Dendritic cell treated with granulocyte-macrophage colony-stimulating factor and Interleukin-4, amounts not matched to agents 40 ng/mL and 50 ng/mL, for 4 days (primary cell): ENCODE results near the gene CCDC102A.
A peak's percentile ranks its signal among the peaks of the same experiment; 100 is the strongest.

Experiments
- H3K27ac Mint-ChIP-seq: one replicate; pipeline ENCODE4 v1.8.0; 2022; ENCODE audit warnings: mild to moderate bottlenecking, mixed read lengths
- H3K27me3 Mint-ChIP-seq: one replicate; pipeline ENCODE4 v1.8.0; 2022; ENCODE audit warnings: mild to moderate bottlenecking, mixed read lengths
- H3K36me3 Mint-ChIP-seq: one replicate; pipeline ENCODE4 v1.8.0; 2022; ENCODE audit warnings: low read depth, mixed read lengths
- H3K4me1 Mint-ChIP-seq: one replicate; pipeline ENCODE4 v1.8.0; 2022; ENCODE audit warnings: low read depth, mixed read lengths
- H3K4me3 Mint-ChIP-seq: one replicate; pipeline ENCODE4 v1.8.0; 2022; ENCODE audit warnings: mild to moderate bottlenecking, moderate library complexity, mixed read lengths
- H3K9me3 Mint-ChIP-seq: one replicate; pipeline ENCODE4 v1.8.0; 2022; ENCODE audit warnings: mixed read lengths
- intact Hi-C: fragments of 100-400 bp; cut with micrococcal nuclease; formaldehyde crosslinking; loops from one replicate; pipeline ENCODE4 v1.15.0; 2022

CCDC102A gene

GRCh38 chr16:57483725-57484514 lies 52.5 kb downstream of the CCDC102A start:
- intact Hi-C loops: no loop called here
- Mint-ChIP-seq H3K9me3 (no peaks in the 10 kb centered on the region), H3K4me3 (no peak overlapping the region), H3K4me1 (peaks cover 26% of the 10 kb centered on the region), H3K27me3 (peaks cover 63% of the 10 kb centered on the region), H3K36me3 (no peaks in the 10 kb centered on the region), H3K27ac (no peak overlapping the region)

GRCh38 chr16:57482845-57483545 lies 53.4 kb downstream of the CCDC102A start:
- no peaks in the 10 kb centered on the region for H3K36me3 Mint-ChIP-seq
- intact Hi-C loops: no loop called here
- H3K4me3 Mint-ChIP-seq: no peak overlapping the region
- peaks cover 72% of the 10 kb centered on the region for H3K27me3 Mint-ChIP-seq
- H3K27ac Mint-ChIP-seq: no peak overlapping the region
- H3K4me1 Mint-ChIP-seq: peaks cover 31% of the 10 kb centered on the region
- no peaks in the 10 kb centered on the region for H3K9me3 Mint-ChIP-seq

GRCh38 chr16:57481421-57481820 lies 55.0 kb downstream of the CCDC102A start:
- H3K27ac Mint-ChIP-seq: no peak overlapping the region

DNA sequence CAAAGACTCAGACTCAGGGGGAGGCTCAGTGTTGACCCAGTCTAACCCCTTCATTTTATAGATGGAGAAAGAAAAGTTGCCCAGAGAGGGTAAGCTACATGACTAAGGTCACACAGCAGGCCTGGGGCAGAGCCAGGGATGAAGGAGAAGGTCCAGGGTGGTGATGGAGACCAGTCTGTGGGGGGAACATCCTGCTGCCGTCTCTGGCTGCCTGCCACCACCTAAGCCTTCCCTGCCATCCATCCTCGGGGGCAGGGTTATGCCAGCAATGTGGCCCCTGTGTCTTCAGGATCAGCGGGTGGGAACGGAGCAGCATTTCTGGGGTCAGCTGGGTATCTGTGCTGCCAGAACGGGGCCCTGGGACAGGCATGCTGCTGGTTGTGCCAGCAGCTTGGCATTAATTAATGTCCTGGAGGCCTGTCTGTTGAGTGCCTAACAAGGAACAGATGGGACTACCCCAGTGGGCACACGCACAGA lies 55.6 kb downstream of the CCDC102A start:
- H3K4me3 Mint-ChIP-seq: no peak overlapping the region
- H3K27ac Mint-ChIP-seq: no peak overlapping the region
- H3K27me3 Mint-ChIP-seq: peaks cover 83% of the 10 kb centered on the region
- intact Hi-C loops: no loop called here
- no peaks in the 10 kb centered on the region for H3K36me3 Mint-ChIP-seq
- H3K4me1 Mint-ChIP-seq: peaks cover 24% of the 10 kb centered on the region
- H3K9me3 Mint-ChIP-seq: no peaks in the 10 kb centered on the region

More at GRCh38 chr16:57481421-57481820, 55.0 kb downstream of the CCDC102A start:
- no peak overlapping the region for H3K4me3 Mint-ChIP-seq
- peaks cover 25% of the 10 kb centered on the region for H3K4me1 Mint-ChIP-seq
- no peaks in the 10 kb centered on the region for H3K9me3 Mint-ChIP-seq
- H3K36me3 Mint-ChIP-seq: no peaks in the 10 kb centered on the region
- H3K27me3 Mint-ChIP-seq: peaks cover 79% of the 10 kb centered on the region
- intact Hi-C loops: no loop called here

GRCh38 chr16:57479976-57480753 lies 56.2 kb downstream of the CCDC102A start:
- H3K4me3 Mint-ChIP-seq: no peak overlapping the region
- H3K36me3 Mint-ChIP-seq: no peaks in the 10 kb centered on the region
- H3K27ac Mint-ChIP-seq: no peak overlapping the region
- peaks cover 21% of the 10 kb centered on the region for H3K4me1 Mint-ChIP-seq
- H3K27me3 Mint-ChIP-seq: peaks cover 82% of the 10 kb centered on the region
- no peaks in the 10 kb centered on the region for H3K9me3 Mint-ChIP-seq
- intact Hi-C loops: no loop called here

DNA sequence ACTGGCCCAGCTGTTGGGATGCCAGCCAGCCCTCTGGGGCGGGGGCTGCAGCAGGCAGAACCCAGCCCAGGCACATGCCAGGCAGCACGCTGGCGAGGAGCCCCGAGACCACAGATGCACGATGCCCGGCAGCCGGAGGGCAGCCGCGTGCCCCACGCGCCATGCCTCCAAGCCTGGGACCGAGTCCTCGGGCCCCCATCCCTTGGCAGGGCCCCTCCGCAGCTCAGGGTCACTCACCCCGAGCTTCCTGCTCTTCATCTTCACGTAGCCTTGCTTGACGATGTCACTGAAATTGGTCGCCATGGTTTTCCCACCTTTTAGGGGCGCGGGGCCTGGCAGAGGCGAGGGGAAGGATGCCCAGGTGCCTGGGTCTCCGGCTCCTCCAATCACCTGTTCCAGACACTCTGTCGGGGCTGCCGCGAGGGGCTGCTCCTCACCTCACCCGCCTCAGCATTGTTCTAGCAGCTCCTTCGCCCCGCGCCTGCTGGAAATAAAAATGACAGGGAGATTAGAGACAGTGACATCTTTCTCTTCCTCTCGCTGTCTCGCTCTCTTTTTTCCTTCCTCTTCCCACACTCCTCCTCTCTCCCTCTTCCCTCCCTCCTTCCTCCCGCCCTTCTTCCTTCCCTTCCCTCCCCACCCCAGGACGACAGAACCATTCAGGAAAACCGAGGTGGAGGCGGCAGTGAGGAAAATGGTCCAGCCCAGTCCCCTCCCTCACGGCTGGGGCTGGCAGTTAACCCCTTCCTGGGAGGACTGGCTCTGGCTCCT lies 57.0 kb downstream of the CCDC102A start:
- Mint-ChIP-seq H3K4me3 (peak overlapping the region; percentile 4), H3K9me3 (no peaks in the 10 kb centered on the region), H3K4me1 (peaks cover 20% of the 10 kb centered on the region), H3K36me3 (no peaks in the 10 kb centered on the region), H3K27me3 (peaks cover 80% of the 10 kb centered on the region), H3K27ac (no peak overlapping the region)
- intact Hi-C loops: no loop called here

GRCh38 chr16:57478396-57479204 lies 57.8 kb downstream of the CCDC102A start:
- H3K27me3 Mint-ChIP-seq: peaks cover 74% of the 10 kb centered on the region
- H3K9me3 Mint-ChIP-seq: no peaks in the 10 kb centered on the region
- intact Hi-C loops: no loop called here
- H3K36me3 Mint-ChIP-seq: no peaks in the 10 kb centered on the region
- H3K4me1 Mint-ChIP-seq: peaks cover 20% of the 10 kb centered on the region
- H3K27ac Mint-ChIP-seq: no peak overlapping the region
- H3K4me3 Mint-ChIP-seq: no peak overlapping the region

GRCh38 chr16:57477531-57478202 lies 58.7 kb downstream of the CCDC102A start:
- Mint-ChIP-seq H3K27me3 (peaks cover 74% of the 10 kb centered on the region), H3K9me3 (no peaks in the 10 kb centered on the region), H3K4me3 (no peak overlapping the region), H3K36me3 (no peaks in the 10 kb centered on the region), H3K27ac (no peak overlapping the region), H3K4me1 (peaks cover 24% of the 10 kb centered on the region)
- intact Hi-C loops: no loop called here

DNA sequence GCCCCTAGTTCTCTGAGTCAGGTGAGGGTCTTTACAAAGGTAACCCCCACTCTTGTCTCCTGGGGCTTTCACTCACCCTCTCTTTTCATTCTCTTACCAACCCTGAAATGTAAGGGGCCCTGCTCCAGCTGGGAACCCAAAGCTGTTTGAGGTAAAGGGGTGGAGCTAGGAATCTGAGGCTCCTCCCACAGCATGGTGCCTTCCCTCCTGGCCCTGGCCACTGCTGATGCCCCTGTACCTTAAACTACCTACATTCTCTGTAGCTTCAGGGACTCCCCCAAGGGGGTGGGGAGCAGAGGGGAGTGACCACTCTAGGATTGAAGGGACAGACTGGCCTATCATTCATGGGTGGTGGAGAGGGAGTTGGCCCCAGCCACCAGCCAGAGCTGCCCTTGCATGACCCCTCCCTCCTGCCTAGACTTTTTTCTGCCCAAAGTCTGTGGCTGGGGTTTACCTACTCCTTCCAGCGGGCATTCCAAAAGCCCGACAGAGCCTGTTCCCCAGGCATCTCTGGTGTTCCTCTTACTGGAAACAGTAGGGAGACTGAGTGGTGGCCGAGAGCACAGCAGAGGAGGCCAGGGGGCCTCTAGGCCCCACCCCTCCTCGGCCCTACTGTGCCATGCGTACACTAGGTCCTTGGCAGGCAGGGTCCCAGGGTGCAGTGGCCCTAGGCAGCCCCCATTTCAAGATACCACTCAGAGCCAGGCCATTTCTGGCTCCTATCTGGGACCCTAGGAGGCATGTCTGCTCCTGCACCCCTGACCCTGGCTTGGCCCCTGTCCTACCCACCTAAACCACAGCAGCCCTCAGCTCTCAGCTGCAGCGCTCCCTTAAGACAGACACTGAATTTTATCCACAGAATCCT lies 59.6 kb downstream of the CCDC102A start:
- no peak overlapping the region for H3K4me3 Mint-ChIP-seq
- H3K27me3 Mint-ChIP-seq: peaks cover 67% of the 10 kb centered on the region
- no peak overlapping the region for H3K27ac Mint-ChIP-seq
- H3K9me3 Mint-ChIP-seq: no peaks in the 10 kb centered on the region
- H3K36me3 Mint-ChIP-seq: peaks cover 8% of the 10 kb centered on the region
- peaks cover 33% of the 10 kb centered on the region for H3K4me1 Mint-ChIP-seq
- intact Hi-C loops: no loop called here

DNA sequence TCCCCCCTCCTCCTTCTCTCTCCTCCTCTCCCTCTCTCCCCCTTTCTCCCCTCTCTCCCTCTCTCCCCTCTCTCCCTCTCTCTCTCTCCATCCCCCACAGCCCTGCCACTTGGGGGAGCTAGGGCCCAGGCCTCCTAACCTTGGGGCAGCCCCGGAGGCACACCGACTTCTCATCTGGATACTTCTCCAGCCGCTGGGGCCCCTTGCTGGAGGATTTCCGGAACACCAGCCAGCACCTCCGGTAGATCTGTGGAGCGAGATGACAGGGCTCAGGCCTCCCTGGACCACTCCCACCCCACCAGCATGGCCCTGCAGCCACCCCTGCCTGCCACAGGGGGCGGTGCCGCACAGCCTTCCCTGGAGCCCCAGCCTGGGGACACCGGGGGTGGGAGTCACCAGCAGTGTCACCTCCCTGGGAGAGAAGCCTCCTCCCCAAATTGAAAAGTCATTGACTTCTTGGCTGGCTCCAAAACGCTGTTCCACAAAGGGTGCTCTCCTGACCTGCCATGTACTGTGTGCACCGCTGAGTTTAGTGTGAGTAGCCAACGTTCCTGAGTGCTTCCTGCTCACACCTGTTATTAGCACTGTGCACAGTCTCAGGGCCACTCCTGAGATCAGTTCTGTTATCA lies 60.5 kb downstream of the CCDC102A start:
- peaks cover 17% of the 10 kb centered on the region for H3K36me3 Mint-ChIP-seq
- H3K4me3 Mint-ChIP-seq: no peak overlapping the region
- no peak overlapping the region for H3K27ac Mint-ChIP-seq

More for the DNA sequence above, 60.5 kb downstream of the CCDC102A start:
- H3K27me3 Mint-ChIP-seq: peaks cover 59% of the 10 kb centered on the region
- intact Hi-C loops: no loop called here
- H3K4me1 Mint-ChIP-seq: peaks cover 41% of the 10 kb centered on the region
- H3K9me3 Mint-ChIP-seq: no peaks in the 10 kb centered on the region
